ENCODE measurements around the gene NME7.

NME7 gene

GRCh38 chr1:169368406-169368769, 791 bp upstream of the NME7 start:
- FAIRE-seq (no peak), DNase-seq (ENCODE audit: insufficient read length, low spot score) (no peak)
- no peak for TF ChIP-seq POU2F2 (IDR thresholded peaks at IDR 0.05; ENCODE audit: low read depth, low read length)

GRCh38 chr1:169367096-169367685, 406 bp downstream of the NME7 start:
- DNase-seq (ENCODE audit: insufficient read length, low spot score): no peak
- TF ChIP-seq SPI1 (IDR thresholded peaks at IDR 0.05; ENCODE audit: low read depth, low read length) (no peak), POLR2A (IDR thresholded peaks at IDR 0.05; ENCODE audit: low read depth, low read length) (no peak), PAX5 (IDR thresholded peaks at IDR 0.05; ENCODE audit: insufficient read depth, low read length, severe bottlenecking) (no peak), POLR2AphosphoS5 (IDR thresholded peaks at IDR 0.05; ENCODE audit: low read depth, low read length) (no peak), TAF1 (IDR thresholded peaks at IDR 0.05; ENCODE audit: low read depth, low read length) (no peak), POU2F2 (IDR thresholded peaks at IDR 0.05; ENCODE audit: low read depth, low read length) (no peak)
- FAIRE-seq: no peak

DNA sequence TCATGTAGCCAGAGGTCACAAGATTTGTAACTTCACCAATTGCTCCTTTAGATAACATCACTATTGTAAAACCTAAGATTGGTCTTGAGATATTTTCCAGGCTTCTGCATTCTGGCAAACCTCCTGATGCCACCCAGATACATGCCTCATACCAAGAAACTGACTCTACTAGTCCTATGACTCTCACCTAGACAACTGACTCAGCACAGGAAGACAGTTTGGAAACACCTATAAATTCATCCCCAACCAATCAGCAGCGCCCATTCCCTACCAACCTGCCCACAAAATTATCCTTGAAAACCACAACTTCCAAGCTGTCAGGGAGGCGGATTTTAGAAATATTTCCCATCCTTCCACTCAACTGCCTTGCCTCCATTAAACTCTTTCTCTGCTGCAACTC, 2.6 kb downstream of the NME7 start:
- TF ChIP-seq PAX5 (IDR thresholded peaks at IDR 0.05; ENCODE audit: insufficient read depth, low read length, severe bottlenecking) (no peak), SPI1 (IDR thresholded peaks at IDR 0.05; ENCODE audit: low read depth, low read length) (no peak), POLR2A (IDR thresholded peaks at IDR 0.05; ENCODE audit: low read depth, low read length) (no peak), TAF1 (IDR thresholded peaks at IDR 0.05; ENCODE audit: low read depth, low read length) (no peak), POLR2AphosphoS5 (IDR thresholded peaks at IDR 0.05; ENCODE audit: low read depth, low read length) (no peak), POU2F2 (IDR thresholded peaks at IDR 0.05; ENCODE audit: low read depth, low read length) (no peak)
- FAIRE-seq: no peak
- no peak for DNase-seq (ENCODE audit: insufficient read length, low spot score)

- DNase-seq (ENCODE audit: insufficient read length, low spot score) (no peak), FAIRE-seq (peak; percentile 94)
- TF ChIP-seq TAF1 (IDR thresholded peaks at IDR 0.05; ENCODE audit: low read depth, low read length) (no peak), SPI1 (IDR thresholded peaks at IDR 0.05; ENCODE audit: low read depth, low read length) (no peak), POLR2AphosphoS5 (IDR thresholded peaks at IDR 0.05; ENCODE audit: low read depth, low read length) (no peak), PAX5 (IDR thresholded peaks at IDR 0.05; ENCODE audit: insufficient read depth, low read length, severe bottlenecking) (no peak), POLR2A (IDR thresholded peaks at IDR 0.05; ENCODE audit: low read depth, low read length) (no peak), POU2F2 (IDR thresholded peaks at IDR 0.05; ENCODE audit: low read depth, low read length) (peak; percentile 76)
Observed at GRCh38 chr1:169363046-169363730, 4.4 kb downstream of the NME7 start.

GRCh38 chr1:169361281-169361680, 6.3 kb downstream of the NME7 start:
- no peak for FAIRE-seq

GRCh38 chr1:169360415-169360814, 7.2 kb downstream of the NME7 start:
- FAIRE-seq: no peak
- DNase-seq (ENCODE audit: insufficient read length, low spot score): no peak
- no peak for TF ChIP-seq POLR2AphosphoS5 (IDR thresholded peaks at IDR 0.05; ENCODE audit: low read depth, low read length)
- TF ChIP-seq TAF1 (IDR thresholded peaks at IDR 0.05; ENCODE audit: low read depth, low read length): no peak
- no peak for TF ChIP-seq POU2F2 (IDR thresholded peaks at IDR 0.05; ENCODE audit: low read depth, low read length)
- TF ChIP-seq POLR2A (IDR thresholded peaks at IDR 0.05; ENCODE audit: low read depth, low read length): no peak
- TF ChIP-seq PAX5 (IDR thresholded peaks at IDR 0.05; ENCODE audit: insufficient read depth, low read length, severe bottlenecking): no peak

More at GRCh38 chr1:169361281-169361680, 6.3 kb downstream of the NME7 start:
- DNase-seq (ENCODE audit: insufficient read length, low spot score): no peak
- no peak for TF ChIP-seq POLR2A (IDR thresholded peaks at IDR 0.05; ENCODE audit: low read depth, low read length)
- TF ChIP-seq PAX5 (IDR thresholded peaks at IDR 0.05; ENCODE audit: insufficient read depth, low read length, severe bottlenecking): no peak
- no peak for TF ChIP-seq SPI1 (IDR thresholded peaks at IDR 0.05; ENCODE audit: low read depth, low read length)
- TF ChIP-seq POU2F2 (IDR thresholded peaks at IDR 0.05; ENCODE audit: low read depth, low read length): no peak
- TF ChIP-seq POLR2AphosphoS5 (IDR thresholded peaks at IDR 0.05; ENCODE audit: low read depth, low read length): no peak
- TF ChIP-seq TAF1 (IDR thresholded peaks at IDR 0.05; ENCODE audit: low read depth, low read length): no peak

DNA sequence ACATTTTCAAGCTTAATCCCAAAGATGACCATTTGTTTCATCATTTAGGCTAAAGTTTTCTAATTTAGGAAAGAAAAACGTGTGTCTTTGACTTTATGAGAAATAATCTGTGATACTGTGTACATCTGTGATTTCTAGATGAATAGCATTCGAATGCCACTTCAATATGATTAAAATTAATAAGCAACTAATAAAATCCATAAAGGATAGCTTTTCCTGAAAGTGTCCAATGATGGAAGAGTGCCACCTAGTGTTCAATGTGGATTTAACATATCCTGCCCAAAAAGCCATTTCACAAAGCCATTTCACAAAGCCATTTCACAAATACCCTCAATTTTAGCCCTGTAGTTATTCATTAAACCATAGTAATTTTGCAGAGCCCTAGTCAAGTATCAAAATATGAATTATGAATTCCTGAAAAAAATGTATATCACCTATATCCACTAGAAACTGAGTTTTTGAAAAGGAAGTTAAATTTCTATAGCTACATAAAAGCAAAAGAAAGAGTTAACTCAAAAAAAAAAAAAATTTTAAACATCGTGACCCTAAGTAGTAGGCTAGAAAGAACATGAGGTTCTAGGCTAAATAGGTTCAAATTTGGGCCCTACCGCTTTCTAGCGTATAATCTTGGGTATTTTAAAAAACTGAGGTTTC, 19.1 kb downstream of the NME7 start:
- TF ChIP-seq SPI1 (IDR thresholded peaks at IDR 0.05; ENCODE audit: low read depth, low read length) (no peak), POU2F2 (IDR thresholded peaks at IDR 0.05; ENCODE audit: low read depth, low read length) (no peak), TAF1 (IDR thresholded peaks at IDR 0.05; ENCODE audit: low read depth, low read length) (no peak), POLR2AphosphoS5 (IDR thresholded peaks at IDR 0.05; ENCODE audit: low read depth, low read length) (no peak), POLR2A (IDR thresholded peaks at IDR 0.05; ENCODE audit: low read depth, low read length) (no peak), PAX5 (IDR thresholded peaks at IDR 0.05; ENCODE audit: insufficient read depth, low read length, severe bottlenecking) (no peak)
- FAIRE-seq (peak; percentile 74), DNase-seq (ENCODE audit: insufficient read length, low spot score) (no peak)

- FAIRE-seq: no peak
- DNase-seq (ENCODE audit: insufficient read length, low spot score): no peak
- TF ChIP-seq TAF1 (IDR thresholded peaks at IDR 0.05; ENCODE audit: low read depth, low read length) (no peak), POLR2AphosphoS5 (IDR thresholded peaks at IDR 0.05; ENCODE audit: low read depth, low read length) (no peak), POLR2A (IDR thresholded peaks at IDR 0.05; ENCODE audit: low read depth, low read length) (no peak), SPI1 (IDR thresholded peaks at IDR 0.05; ENCODE audit: low read depth, low read length) (no peak), PAX5 (IDR thresholded peaks at IDR 0.05; ENCODE audit: insufficient read depth, low read length, severe bottlenecking) (no peak), POU2F2 (IDR thresholded peaks at IDR 0.05; ENCODE audit: low read depth, low read length) (no peak)
Observed at GRCh38 chr1:169347688-169348382, 19.8 kb downstream of the NME7 start.

- FAIRE-seq: no peak
- no peak for DNase-seq (ENCODE audit: insufficient read length, low spot score)
- TF ChIP-seq POLR2AphosphoS5 (IDR thresholded peaks at IDR 0.05; ENCODE audit: low read depth, low read length) (no peak), TAF1 (IDR thresholded peaks at IDR 0.05; ENCODE audit: low read depth, low read length) (no peak), POLR2A (IDR thresholded peaks at IDR 0.05; ENCODE audit: low read depth, low read length) (no peak), PAX5 (IDR thresholded peaks at IDR 0.05; ENCODE audit: insufficient read depth, low read length, severe bottlenecking) (no peak), SPI1 (IDR thresholded peaks at IDR 0.05; ENCODE audit: low read depth, low read length) (no peak), POU2F2 (IDR thresholded peaks at IDR 0.05; ENCODE audit: low read depth, low read length) (no peak)
Observed at GRCh38 chr1:169346036-169346589, 21.5 kb downstream of the NME7 start.
